ENCODE data around the gene HP1BP3. TPM values are rescaled to one million over a fixed set of nuclear protein-coding genes. Genes with fewer than 3 reads are reported as not detected.

Gene HP1BP3
- total and polyA plus RNA-seq, 2 experiments from 2014 or later = 89.1 to 112 TPM

- no peak for TF ChIP-seq CTCF (conservative IDR thresholded peaks at IDR 0.05; ENCODE audit: low read depth in 2 of 2)
- TF ChIP-seq POLR2AphosphoS5 (IDR thresholded peaks at IDR 0.05; ENCODE audit: low read depth) = no peak
- no peak for TF ChIP-seq EZH2phosphoT487 (IDR thresholded peaks at IDR 0.05; ENCODE audit: unreplicated experiment)
- no peak for TF ChIP-seq EZH2 (IDR thresholded peaks at IDR 0.05; ENCODE audit: low read depth, unreplicated experiment)
- TF ChIP-seq ZNF331 (CRISPR knock-in tag; IDR thresholded peaks at IDR 0.05; ENCODE audit: low read depth) = no peak
- no peak for TF ChIP-seq CREB1 (CRISPR knock-in tag; IDR thresholded peaks at IDR 0.05; ENCODE audit: low read depth)
- no peak for TF ChIP-seq NANOG (IDR thresholded peaks at IDR 0.05; ENCODE audit: borderline replicate concordance)
- TF ChIP-seq ZNF114 (CRISPR knock-in tag; IDR thresholded peaks at IDR 0.05) = no peak
These were observed 46.3 kb downstream of the HP1BP3 start (continued) for GRCh38 chr1:20740781-20741180.

- Mint-ChIP-seq H3K4me3 (no peak overlapping the region), H3K27ac (no peak overlapping the region), H3K27me3 (ENCODE audit: insufficient read depth, low read depth, poor library complexity) (peaks cover 9% of the 10 kb centered on the region), H3K9me3 (no peaks in the 10 kb centered on the region), H3K4me1 (no peaks in the 10 kb centered on the region), H3K36me3 (ENCODE audit: low read depth) (peaks cover 19% of the 10 kb centered on the region)
- no peaks in the 10 kb centered on the region for H3K79me2 ChIP-seq (replicated peaks; ENCODE audit: insufficient read depth)
- H3F3A ChIP-seq (replicated peaks; ENCODE audit: low read depth) = no peaks in the 10 kb centered on the region
- no peaks in the 10 kb centered on the region for H3K9me2 ChIP-seq (ENCODE audit: insufficient read depth)
- no peak overlapping the region for H3K4me2 ChIP-seq
- H3K27ac ChIP-seq (ENCODE audit: low read depth) = no peak overlapping the region; the same call in 1 of the 2 replicates
- ATAC-seq (no peak), DNase-seq (ENCODE audit: low spot score) (no peak)
- H3K27me3 ChIP-seq (ENCODE audit: insufficient read depth) = peaks cover 4% of the 10 kb centered on the region
- H3K36me3 ChIP-seq (ENCODE audit: insufficient read depth) = peaks cover 21% of the 10 kb centered on the region
- no peak overlapping the region for H3K4me3 ChIP-seq
- H2AFZ ChIP-seq = no peak overlapping the region
- H4K20me1 ChIP-seq (replicated peaks; ENCODE audit: insufficient read depth) = 0 out of 2 replicates have a peak, but pooled peaks cover 3% of the 10 kb centered on the region
- H3K4me1 ChIP-seq (ENCODE audit: insufficient read depth) = no peaks in the 10 kb centered on the region
- no peak for TF ChIP-seq ZNF114 (CRISPR knock-in tag; IDR thresholded peaks at IDR 0.05)
- no peak for TF ChIP-seq POLR2AphosphoS5 (IDR thresholded peaks at IDR 0.05; ENCODE audit: low read depth)
- TF ChIP-seq ZNF331 (CRISPR knock-in tag; IDR thresholded peaks at IDR 0.05; ENCODE audit: low read depth) = no peak
- TF ChIP-seq ZNF462 (CRISPR knock-in tag; IDR thresholded peaks at IDR 0.05) = no peak
- TF ChIP-seq REST (IDR thresholded peaks at IDR 0.05; ENCODE audit: unreplicated experiment) = no peak
- TF ChIP-seq STAT1 (IDR thresholded peaks at IDR 0.05; ENCODE audit: unreplicated experiment) = no peak
- TF ChIP-seq CTCF (conservative IDR thresholded peaks at IDR 0.05; ENCODE audit: low read depth in 2 of 2) = no peak
- TF ChIP-seq CREB1 (CRISPR knock-in tag; IDR thresholded peaks at IDR 0.05; ENCODE audit: low read depth) = no peak
- no peak for TF ChIP-seq NANOG (IDR thresholded peaks at IDR 0.05; ENCODE audit: borderline replicate concordance)
These were observed 47.9 kb downstream of the HP1BP3 start for GRCh38 chr1:20739225-20739624.
